Loucy (cell line): Measurements from ENCODE around the gene CACNA1H.

ENCODE experiments used
- CTCF ChIP-seq: fragments of 200-600 bp; sonication (generic); conservative IDR thresholded peaks from 2 replicates; pipeline ENCODE4 v1.5.1; 2014; ENCODE audit warnings: mild to moderate bottlenecking, antibody characterized with exemption, low read length
- EZH2phosphoT487 ChIP-seq: fragments of 200-600 bp; IDR thresholded peaks from 2 replicates; pipeline ENCODE4 v1.6.1; 2018; ENCODE audit warnings: antibody characterized with exemption, mild to moderate bottlenecking, moderate library complexity, borderline replicate concordance

GRCh38 chr16:1155353-1156054 lies 2.6 kb downstream of the CACNA1H start:
- no peak for TF ChIP-seq CTCF
- no peak for TF ChIP-seq EZH2phosphoT487
